ENCODE results near the gene KIAA0930.
"Not testable (repeated sequence)": the region's sequence is repeated elsewhere in the genome, so short reads cannot be mapped to it uniquely, and the experiment has no call there.

The KIAA0930 gene

DNA sequence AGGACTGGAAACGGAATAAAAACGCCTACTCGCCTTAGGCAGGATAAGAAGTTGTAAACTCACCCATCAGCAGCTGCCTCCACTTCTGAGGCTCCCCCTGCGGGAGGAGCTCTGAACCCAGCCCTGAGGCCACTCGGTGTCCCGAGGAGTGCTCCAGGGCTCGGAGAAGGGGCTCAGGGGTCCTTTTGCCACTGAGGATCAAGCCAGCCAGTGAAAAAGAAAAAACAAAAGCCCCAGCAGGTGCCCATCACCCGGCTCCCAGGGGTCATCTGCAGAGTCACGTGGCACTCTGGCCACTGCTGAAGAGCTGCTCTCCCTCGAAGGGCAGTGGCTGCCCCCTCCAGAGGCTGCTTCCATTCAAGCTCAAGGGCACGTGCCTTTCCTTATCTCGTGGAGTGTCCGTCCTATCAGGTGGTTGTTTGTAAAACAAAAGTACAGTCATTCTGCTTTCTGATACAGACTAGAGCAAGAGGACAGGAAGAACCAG lies 48.0 kb downstream of the KIAA0930 start:
- POLR2A ChIA-PET: no interaction called here
- peak; percentile 19 for DNase-seq (ENCODE audit: extremely low spot score)
- TF ChIP-seq, protein P1, sequence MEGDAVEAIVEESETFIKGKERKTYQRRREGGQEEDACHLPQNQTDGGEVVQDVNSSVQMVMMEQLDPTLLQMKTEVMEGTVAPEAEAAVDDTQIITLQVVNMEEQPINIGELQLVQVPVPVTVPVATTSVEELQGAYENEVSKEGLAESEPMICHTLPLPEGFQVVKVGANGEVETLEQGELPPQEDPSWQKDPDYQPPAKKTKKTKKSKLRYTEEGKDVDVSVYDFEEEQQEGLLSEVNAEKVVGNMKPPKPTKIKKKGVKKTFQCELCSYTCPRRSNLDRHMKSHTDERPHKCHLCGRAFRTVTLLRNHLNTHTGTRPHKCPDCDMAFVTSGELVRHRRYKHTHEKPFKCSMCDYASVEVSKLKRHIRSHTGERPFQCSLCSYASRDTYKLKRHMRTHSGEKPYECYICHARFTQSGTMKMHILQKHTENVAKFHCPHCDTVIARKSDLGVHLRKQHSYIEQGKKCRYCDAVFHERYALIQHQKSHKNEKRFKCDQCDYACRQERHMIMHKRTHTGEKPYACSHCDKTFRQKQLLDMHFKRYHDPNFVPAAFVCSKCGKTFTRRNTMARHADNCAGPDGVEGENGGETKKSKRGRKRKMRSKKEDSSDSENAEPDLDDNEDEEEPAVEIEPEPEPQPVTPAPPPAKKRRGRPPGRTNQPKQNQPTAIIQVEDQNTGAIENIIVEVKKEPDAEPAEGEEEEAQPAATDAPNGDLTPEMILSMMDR (IDR thresholded peaks at IDR 0.05; ENCODE audit: control extremely low read depth, extremely low read depth, low read depth, missing control alignments): no peak
- CTCF ChIA-PET: interaction anchor here (1.8 kb wide), 1 partner anchor 28 kb away, joined by 5 read pairs; no protein-coding TSS in a partner anchor

DNA sequence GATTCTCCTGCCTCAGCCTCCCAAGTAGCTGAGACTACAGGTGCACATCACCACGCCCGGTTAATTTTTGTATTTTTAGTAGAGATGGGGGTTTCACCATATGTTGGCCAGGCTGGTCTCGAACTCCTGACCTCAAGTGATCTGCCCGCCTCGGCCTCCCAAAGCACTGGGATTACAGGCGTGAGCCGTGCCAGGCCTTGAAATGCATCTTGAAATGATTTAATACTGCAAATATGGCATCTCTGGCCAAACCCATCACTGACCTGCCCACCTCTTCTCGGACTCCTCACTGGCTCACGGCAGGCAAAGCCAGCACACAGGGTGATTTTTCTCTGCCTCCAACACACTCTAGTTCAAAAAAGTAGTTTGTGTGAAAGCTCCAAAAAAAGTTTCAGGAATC lies 48.9 kb downstream of the KIAA0930 start:
- ChIA-PET POLR2A (interaction anchor here (0.6 kb wide), 1 partner anchor 507 kb away, joined by 10 read pairs; no protein-coding TSS in a partner anchor), CTCF (interaction anchor here (0.9 to 1.8 kb wide), 2 partner anchors 8 to 27 kb away, joined by 3 to 5 read pairs; no protein-coding TSS in a partner anchor)
- not testable (repeated sequence) for DNase-seq (ENCODE audit: extremely low spot score)

DNA sequence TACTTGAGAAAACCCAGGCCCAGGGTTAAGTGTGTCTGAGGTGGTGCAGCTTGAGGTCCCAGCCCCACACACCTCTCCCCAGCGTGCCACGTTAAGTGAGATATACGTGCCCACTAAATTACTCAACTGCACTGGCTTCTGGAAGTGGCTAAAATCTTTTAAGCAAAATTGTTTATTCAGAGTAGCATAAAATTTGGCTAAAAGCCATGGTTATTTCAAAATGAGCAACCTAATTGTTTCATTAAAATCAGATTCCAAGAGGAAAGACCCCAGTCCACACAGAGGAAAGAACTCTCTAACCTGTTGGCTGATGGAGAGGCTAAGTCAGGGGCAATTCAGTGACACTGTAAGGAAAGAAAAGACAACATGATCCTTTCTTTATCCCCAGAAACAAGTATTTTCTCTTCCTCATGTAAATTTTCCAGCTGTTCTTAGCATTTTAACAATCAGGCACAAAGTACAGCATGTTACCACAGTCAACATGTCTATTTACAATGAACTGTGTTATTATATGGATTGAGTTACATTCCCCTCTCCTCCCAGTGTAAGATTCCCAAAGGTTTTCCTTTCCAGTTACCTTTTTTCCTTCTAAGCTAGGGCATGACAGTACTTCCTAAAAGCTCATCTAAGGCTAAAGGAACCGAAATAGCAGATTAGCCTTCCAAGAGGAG lies 50.4 kb downstream of the KIAA0930 start:
- TF ChIP-seq, protein P1 (IDR thresholded peaks at IDR 0.05; ENCODE audit: control extremely low read depth, extremely low read depth, low read depth, missing control alignments): no peak
- ChIA-PET CTCF (interaction anchor here (1.1 kb wide), 1 partner anchor 18 kb away, joined by 3 read pairs; no protein-coding TSS in a partner anchor), POLR2A (no interaction called here)
- DNase-seq (ENCODE audit: extremely low spot score): no peak

DNA sequence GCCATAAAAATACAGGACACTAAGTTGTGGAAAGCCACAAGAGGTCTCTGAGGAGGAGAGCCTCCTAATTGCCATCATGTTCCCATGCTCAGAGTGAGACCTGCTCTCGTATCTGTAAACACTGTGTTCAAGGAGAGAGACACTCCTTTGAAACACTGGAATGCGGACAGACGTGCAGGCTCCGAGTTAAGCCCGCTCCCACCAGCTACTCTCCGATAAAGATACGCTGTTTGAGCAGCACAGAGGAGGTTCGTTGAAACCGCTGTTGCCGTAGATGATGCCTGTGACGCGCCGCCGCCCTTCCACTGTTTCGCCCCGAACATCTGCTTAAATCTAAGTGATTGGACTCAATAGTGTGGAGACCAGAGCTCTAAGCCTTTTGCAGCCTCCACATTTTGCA lies 51.9 kb downstream of the KIAA0930 start:
- TF ChIP-seq, protein P1 (IDR thresholded peaks at IDR 0.05; ENCODE audit: control extremely low read depth, extremely low read depth, low read depth, missing control alignments): no peak
- ChIA-PET POLR2A (no interaction called here), CTCF (no interaction called here)
- DNase-seq (ENCODE audit: extremely low spot score): no peak

DNA sequence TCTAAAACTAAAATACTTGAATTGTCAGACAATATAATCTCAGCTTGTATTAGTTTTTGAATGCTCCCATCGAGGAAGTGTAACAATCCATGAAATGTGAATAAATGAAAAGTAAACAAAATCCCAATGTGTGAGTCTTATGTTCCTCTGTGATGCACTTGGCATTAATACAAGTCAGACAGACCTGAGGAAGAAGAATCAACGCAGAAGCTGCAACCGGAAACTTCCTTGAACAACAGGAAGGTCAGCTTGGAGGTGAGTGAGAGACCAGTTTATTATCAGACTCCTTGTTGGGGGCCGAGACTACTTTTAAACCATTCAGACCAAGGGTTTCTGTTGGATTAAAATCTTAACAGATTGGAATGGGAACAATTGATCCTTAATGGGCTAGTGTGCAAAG lies 52.8 kb downstream of the KIAA0930 start:
- DNase-seq (ENCODE audit: extremely low spot score): no peak
- TF ChIP-seq, protein P1 (IDR thresholded peaks at IDR 0.05; ENCODE audit: control extremely low read depth, extremely low read depth, low read depth, missing control alignments): no peak
- ChIA-PET POLR2A (no interaction called here), CTCF (no interaction called here)

DNA sequence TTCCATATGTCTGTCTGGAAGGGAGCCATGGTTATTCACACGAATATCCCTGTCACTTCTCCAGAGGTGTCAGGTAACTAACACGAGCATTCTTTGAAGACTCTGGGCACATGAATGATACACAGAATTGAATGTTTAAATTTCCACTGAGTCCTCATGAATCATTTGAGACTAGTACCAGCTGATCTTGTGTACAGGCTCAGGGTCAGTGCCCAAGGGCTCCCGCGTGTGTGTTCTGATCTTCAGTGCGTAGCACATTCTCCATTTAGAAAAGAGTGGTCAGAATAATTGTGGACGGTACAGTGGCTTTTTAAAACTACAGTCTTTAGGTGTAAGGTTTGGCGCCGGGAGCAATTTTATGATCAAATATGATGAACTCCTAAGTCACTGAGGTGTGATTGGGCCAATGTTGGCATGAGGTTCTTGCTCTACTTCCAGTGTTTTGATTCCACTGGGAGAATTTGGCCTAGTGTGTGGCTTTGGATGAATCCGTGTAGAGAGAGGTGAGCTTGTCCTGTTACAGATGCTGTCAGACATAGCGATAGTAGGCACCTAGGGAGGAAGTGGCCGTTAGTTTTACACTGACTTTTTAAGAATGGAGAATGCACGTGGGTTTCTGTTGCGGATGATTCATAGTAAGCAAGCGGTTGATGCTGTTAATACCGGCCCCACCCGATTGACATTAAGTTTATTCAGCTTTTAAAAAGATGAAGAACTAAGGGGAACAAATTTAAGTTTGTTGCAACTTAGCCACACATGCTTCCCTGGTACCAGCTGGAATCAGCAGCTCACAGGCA lies 54.8 kb downstream of the KIAA0930 start:
- no peak for DNase-seq (ENCODE audit: extremely low spot score)
- CTCF ChIA-PET: no interaction called here
- POLR2A ChIA-PET: no interaction called here
- TF ChIP-seq, protein P1 (IDR thresholded peaks at IDR 0.05; ENCODE audit: control extremely low read depth, extremely low read depth, low read depth, missing control alignments): no peak

DNA sequence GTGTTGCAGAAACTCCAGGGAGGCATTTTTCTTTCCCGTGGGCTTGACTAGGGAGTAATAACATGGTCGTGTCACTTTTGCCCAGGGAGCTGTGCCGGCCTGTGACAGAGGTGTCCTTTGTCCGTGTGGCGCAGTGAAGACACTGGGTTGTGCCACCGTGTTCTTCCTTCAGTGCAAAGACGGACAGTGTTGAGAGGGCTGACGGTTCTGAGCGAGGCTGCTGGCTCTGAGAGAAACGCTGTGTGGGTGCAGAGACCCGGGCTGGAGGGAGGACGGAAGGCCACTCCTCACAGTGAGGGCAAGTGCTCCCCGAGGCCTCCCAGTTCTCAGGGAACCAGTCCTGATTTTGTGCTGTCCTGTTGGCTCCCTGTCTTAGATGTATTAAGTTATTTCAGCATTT lies 56.7 kb downstream of the KIAA0930 start:
- no peak for DNase-seq (ENCODE audit: extremely low spot score)
- ChIA-PET CTCF (no interaction called here), POLR2A (no interaction called here)
- TF ChIP-seq, protein P1 (IDR thresholded peaks at IDR 0.05; ENCODE audit: control extremely low read depth, extremely low read depth, low read depth, missing control alignments): no peak
